Measurements from ENCODE around the gene ADGRV1.

The ADGRV1 gene

DNA sequence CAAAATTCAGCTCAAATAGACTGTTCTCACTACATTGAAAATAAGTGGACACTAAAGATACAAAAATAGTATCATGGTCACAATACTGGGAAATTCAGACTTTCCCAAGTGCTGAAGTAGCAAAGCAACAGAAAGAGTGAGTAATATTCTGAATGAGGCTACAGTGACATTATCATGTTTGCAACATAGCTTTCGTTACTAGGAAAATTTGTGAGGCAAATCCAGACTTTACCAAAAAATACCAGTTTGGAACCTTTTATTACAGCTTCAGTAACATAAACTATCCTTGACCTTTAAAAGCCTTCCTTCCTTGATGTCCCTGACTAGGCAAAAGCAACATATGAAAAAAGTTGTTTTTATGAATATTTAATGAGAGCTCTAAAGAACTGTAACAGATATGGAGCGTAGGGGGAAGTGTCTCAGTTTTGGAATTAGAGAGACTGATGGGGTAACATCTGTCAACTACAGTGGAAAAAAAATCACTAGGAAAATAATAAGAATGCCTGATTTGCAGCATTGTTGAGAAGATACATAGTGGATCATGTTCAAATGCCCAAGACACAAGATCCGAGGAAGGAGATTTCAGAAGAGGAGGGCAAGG is 312.9 kb downstream of the ADGRV1 start:
- no peak overlapping the region for H3K4me3 ChIP-seq (replicated peaks; ENCODE audit: low read depth, low read length)
- no peak for DNase-seq (ENCODE audit: extremely low read depth, low read depth)
- TF ChIP-seq, protein P1, sequence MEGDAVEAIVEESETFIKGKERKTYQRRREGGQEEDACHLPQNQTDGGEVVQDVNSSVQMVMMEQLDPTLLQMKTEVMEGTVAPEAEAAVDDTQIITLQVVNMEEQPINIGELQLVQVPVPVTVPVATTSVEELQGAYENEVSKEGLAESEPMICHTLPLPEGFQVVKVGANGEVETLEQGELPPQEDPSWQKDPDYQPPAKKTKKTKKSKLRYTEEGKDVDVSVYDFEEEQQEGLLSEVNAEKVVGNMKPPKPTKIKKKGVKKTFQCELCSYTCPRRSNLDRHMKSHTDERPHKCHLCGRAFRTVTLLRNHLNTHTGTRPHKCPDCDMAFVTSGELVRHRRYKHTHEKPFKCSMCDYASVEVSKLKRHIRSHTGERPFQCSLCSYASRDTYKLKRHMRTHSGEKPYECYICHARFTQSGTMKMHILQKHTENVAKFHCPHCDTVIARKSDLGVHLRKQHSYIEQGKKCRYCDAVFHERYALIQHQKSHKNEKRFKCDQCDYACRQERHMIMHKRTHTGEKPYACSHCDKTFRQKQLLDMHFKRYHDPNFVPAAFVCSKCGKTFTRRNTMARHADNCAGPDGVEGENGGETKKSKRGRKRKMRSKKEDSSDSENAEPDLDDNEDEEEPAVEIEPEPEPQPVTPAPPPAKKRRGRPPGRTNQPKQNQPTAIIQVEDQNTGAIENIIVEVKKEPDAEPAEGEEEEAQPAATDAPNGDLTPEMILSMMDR (IDR thresholded peaks at IDR 0.05; ENCODE audit: low read depth, low read length, missing control alignments): no peak

DNA sequence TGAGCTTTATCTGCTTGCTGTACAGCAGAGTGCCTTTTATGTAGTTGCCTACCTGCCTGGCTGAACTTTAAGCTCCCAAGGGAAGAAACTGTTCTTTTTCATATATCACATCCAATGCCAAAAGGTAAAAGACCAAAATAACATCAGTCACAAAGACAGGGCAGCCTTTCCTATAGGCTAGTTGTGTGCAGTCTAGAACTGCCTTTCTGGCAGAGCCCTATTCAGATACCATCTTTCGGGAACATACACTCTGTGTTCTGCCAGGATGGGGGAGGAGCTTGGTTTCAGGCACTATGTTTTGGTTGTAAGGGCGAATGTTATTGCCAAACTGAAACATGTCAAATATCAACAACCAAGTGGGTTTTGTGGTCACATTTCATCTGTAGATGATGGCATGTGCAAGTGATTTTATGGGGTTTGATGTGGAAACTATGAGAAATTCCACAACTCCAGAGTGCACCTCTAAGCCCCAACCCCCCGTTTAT is 314.5 kb downstream of the ADGRV1 start:
- no peak overlapping the region for H3K4me3 ChIP-seq (replicated peaks; ENCODE audit: low read depth, low read length)
- DNase-seq (ENCODE audit: extremely low read depth, low read depth): no peak
- TF ChIP-seq, protein P1 (IDR thresholded peaks at IDR 0.05; ENCODE audit: low read depth, low read length, missing control alignments): no peak

DNA sequence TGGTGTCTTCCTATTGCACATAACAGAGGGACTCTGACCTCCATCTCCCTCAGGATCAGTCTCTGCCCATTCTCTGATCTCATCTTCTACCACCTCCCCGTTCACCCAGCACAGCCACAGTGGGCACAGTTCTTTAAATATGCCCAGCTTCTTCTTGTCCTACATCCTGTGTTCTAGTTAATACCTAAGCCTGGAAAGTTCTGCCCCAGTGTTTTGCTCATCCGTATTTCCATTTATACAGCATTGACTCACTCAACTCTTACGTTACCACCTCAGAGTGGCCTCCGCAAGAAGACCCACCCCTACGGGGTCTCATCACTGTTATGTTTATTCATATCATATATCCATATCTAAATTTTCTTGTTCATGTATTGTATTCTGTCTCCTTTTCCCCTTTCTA is 315.5 kb downstream of the ADGRV1 start:
- TF ChIP-seq, protein P1 (IDR thresholded peaks at IDR 0.05; ENCODE audit: low read depth, low read length, missing control alignments): no peak
- DNase-seq (ENCODE audit: extremely low read depth, low read depth): no peak
- no peak overlapping the region for H3K4me3 ChIP-seq (replicated peaks; ENCODE audit: low read depth, low read length)

DNA sequence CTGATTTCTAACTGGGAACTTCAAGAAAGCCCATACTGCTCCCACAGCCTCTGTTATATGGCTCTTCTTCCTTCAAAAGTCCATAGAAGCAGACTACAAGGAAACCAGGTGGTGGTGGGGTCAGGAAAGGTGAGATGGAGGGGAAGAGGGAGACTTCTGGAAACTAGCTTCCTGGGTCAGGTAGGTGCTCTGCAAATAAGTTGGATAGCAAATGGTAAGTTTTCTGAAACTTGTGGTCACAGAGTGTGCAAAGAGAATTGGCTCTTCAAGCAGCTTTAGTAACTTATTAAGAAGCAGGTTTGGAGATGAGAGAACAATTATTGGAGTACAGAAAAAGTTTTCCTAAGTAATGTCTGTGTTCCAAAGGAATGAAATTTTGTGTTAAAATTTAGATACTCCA is 316.9 kb downstream of the ADGRV1 start:
- TF ChIP-seq, protein P1 (IDR thresholded peaks at IDR 0.05; ENCODE audit: low read depth, low read length, missing control alignments): no peak

DNA sequence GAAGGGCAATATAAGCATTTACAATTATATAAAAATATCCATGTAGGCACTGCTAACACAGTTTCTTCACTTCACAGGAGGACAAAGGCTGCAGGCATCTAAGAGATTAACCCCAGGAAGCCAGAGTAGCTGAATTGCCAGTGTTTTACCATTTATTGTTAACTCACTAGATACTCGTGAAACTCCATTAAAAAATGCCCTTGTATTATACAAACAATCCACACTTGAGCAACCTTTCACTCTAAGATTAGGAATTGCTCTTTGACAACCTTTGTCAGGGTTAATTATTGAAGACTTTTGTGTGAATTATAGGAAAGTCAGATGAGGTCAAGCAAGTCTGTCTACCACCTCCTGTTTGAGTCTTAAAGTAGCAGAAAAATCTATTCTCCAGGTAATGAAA is 317.8 kb downstream of the ADGRV1 start:
- TF ChIP-seq, protein P1 (IDR thresholded peaks at IDR 0.05; ENCODE audit: low read depth, low read length, missing control alignments): no peak
- DNase-seq (ENCODE audit: extremely low read depth, low read depth): no peak
- no peak overlapping the region for H3K4me3 ChIP-seq (replicated peaks; ENCODE audit: low read depth, low read length)

More for the DNA sequence above, 316.9 kb downstream of the ADGRV1 start:
- H3K4me3 ChIP-seq (replicated peaks; ENCODE audit: low read depth, low read length): no peak overlapping the region
- DNase-seq (ENCODE audit: extremely low read depth, low read depth): no peak

DNA sequence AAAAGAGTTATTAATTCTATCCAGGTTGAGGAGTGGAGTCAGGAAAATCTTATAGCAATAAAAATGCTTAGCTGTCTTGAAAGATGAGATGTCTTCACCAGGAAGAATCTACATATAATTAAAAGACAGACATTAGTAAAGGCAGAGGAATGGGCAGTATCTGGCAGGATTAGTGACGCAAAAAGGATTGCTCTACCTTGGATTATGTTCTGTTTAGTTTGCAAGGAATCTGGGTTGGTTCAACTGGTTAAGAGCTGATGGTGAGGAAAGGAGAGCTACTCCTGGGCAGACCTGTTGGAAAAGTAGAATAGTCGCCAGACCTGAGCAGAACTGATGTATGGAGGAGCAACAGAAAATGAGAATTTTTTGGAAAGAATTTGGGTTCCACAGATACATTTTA is 318.5 kb downstream of the ADGRV1 start:
- TF ChIP-seq, protein P1 (IDR thresholded peaks at IDR 0.05; ENCODE audit: low read depth, low read length, missing control alignments): no peak
- no peak for DNase-seq (ENCODE audit: extremely low read depth, low read depth)
- no peak overlapping the region for H3K4me3 ChIP-seq (replicated peaks; ENCODE audit: low read depth, low read length)

DNA sequence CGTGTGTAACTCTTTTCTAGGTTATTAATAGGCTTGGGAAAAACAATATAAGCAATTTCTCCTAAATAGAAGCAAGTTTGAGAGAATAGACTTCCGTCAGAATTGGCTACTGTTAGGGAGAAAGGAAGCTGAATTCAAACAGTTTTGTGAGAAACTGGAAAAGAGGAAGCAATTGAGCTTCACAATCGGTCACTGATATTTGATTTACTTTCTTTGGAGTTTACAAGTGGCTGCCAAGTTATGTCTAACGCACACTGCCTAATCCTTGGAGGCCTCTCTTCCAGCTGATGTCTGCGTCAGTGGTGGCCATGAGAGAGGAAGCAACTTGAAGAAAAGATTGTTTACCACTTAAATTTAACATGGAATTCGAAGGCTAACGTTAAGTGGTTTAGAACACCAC is 319.5 kb downstream of the ADGRV1 start:
- no peak for DNase-seq (ENCODE audit: extremely low read depth, low read depth)
- TF ChIP-seq, protein P1 (IDR thresholded peaks at IDR 0.05; ENCODE audit: low read depth, low read length, missing control alignments): no peak
- H3K4me3 ChIP-seq (replicated peaks; ENCODE audit: low read depth, low read length): no peak overlapping the region
